ENCODE results near the gene PLEKHA7.
A peak's percentile ranks its signal among the peaks of the same experiment; 100 is the strongest.

DNA sequence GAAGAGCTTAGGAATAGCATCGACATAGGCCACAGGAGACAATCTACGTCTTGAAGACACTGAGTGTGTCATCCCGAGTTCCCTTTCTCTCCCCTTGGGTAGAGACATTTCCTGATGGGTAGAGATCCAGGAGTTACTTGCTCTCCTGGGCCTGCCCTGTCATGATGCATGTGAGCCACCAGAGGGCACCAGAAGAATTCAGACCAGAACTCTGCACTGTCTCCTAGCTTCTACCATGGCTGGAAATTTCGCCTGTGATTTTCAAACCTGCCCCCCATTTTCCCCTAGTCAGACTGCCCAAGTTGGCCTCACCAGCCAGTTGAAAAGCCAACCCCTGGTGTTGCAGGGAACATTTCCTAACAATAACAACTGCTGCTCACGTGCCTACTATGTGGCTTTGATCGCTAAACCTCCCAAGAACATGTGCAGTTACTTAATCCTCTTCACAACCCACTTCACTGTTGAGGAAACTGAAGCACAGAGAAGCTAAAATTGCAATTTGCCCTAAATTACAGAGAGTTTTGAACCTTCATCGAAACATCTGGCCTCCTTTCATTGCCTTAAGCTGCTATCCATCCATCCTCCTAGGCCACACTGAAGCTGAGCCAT, 228.6 kb downstream of the PLEKHA7 start:
- no peak for TF ChIP-seq POLR2A (IDR thresholded peaks at IDR 0.05; ENCODE audit: low read depth, low read length)
- TF ChIP-seq, protein P1, sequence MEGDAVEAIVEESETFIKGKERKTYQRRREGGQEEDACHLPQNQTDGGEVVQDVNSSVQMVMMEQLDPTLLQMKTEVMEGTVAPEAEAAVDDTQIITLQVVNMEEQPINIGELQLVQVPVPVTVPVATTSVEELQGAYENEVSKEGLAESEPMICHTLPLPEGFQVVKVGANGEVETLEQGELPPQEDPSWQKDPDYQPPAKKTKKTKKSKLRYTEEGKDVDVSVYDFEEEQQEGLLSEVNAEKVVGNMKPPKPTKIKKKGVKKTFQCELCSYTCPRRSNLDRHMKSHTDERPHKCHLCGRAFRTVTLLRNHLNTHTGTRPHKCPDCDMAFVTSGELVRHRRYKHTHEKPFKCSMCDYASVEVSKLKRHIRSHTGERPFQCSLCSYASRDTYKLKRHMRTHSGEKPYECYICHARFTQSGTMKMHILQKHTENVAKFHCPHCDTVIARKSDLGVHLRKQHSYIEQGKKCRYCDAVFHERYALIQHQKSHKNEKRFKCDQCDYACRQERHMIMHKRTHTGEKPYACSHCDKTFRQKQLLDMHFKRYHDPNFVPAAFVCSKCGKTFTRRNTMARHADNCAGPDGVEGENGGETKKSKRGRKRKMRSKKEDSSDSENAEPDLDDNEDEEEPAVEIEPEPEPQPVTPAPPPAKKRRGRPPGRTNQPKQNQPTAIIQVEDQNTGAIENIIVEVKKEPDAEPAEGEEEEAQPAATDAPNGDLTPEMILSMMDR (conservative IDR thresholded peaks at IDR 0.05; ENCODE audit: low read depth, low read length), result peak; percentile 85
- no peak for TF ChIP-seq BHLHE40 (IDR thresholded peaks at IDR 0.05; ENCODE audit: low read depth, low read length)
- TF ChIP-seq MXI1 (IDR thresholded peaks at IDR 0.05; ENCODE audit: borderline replicate concordance, low read depth, low read length), result no peak
- TF ChIP-seq RFX5 (IDR thresholded peaks at IDR 0.05; ENCODE audit: low read depth, low read length), result no peak
- peak; percentile 74 for TF ChIP-seq SMC3 (IDR thresholded peaks at IDR 0.05; ENCODE audit: low read depth, low read length)
- peak; percentile 79 for TF ChIP-seq RAD21 (IDR thresholded peaks at IDR 0.05; ENCODE audit: low read length)
- no peak for TF ChIP-seq MAZ (IDR thresholded peaks at IDR 0.05; ENCODE audit: borderline replicate concordance, low read depth, low read length)
